ENCODE data around the gene TMEM217. TPM values are rescaled to one million over a fixed set of nuclear protein-coding genes. Genes with fewer than 3 reads are reported as not detected.

TMEM217 gene
- total and polyA plus RNA-seq, 2 of the 8 experiments (the other 6 are each of a cell fraction or from before 2014, with no cell fraction given), result 0.60 to 1.1 TPM

- TF ChIP-seq CHD7 (IDR thresholded peaks at IDR 0.05; ENCODE audit: insufficient replicate concordance, low read length) (no peak), BRCA1 (IDR thresholded peaks at IDR 0.05; ENCODE audit: low read depth, low read length) (no peak), NRF1 (IDR thresholded peaks at IDR 0.05; ENCODE audit: low read depth, low read length) (no peak)
Measured at GRCh38 chr6:37162740-37163139, 95.2 kb downstream of the TMEM217 start (continued).
